ENCODE measurements around the gene FLNA. TPM values are rescaled to one million over a fixed set of nuclear protein-coding genes. Genes with fewer than 3 reads are reported as not detected.
"Not testable (repeated sequence)": the region's sequence is repeated elsewhere in the genome, so short reads cannot be mapped to it uniquely, and the experiment has no call there.

Gene FLNA
- polyA plus RNA-seq (ENCODE audit: insufficient read length in 4 of 4), result 100 to 1,000 TPM; 393 to 586 (median 423) TPM

- no peak for DNase-seq (ENCODE audit: low read depth in 4 of 4, low spot score in 3 of 4)
Observed at GRCh38 chrX:154374313-154375155, at the start of gene FLNA. TSS of gene FLNA (minus strand) at chrX:154374634. CDS start at chrX:154371245, 3,389 bp downstream.

- DNase-seq (ENCODE audit: low read depth in 4 of 4, low spot score in 3 of 4), result no peak
Observed at GRCh38 chrX:154420402-154420756, 45.9 kb upstream of the FLNA start.

- no peak for DNase-seq (ENCODE audit: low read depth in 4 of 4, low spot score in 3 of 4)
Observed at GRCh38 chrX:154419688-154420401, 45.4 kb upstream of the FLNA start.

GRCh38 chrX:154419189-154419588 lies 44.8 kb upstream of the FLNA start:
- DNase-seq (ENCODE audit: low read depth in 4 of 4, low spot score in 3 of 4), result no peak

- DNase-seq (ENCODE audit: low read depth in 4 of 4, low spot score in 3 of 4), result no peak
Observed at GRCh38 chrX:154417157-154417556, 42.7 kb upstream of the FLNA start.

GRCh38 chrX:154413142-154413541 lies 38.7 kb upstream of the FLNA start:
- no peak for DNase-seq (ENCODE audit: low read depth in 4 of 4, low spot score in 3 of 4)

- no peak for DNase-seq (ENCODE audit: low read depth in 4 of 4, low spot score in 3 of 4)
Observed at GRCh38 chrX:154412468-154412867, 38.0 kb upstream of the FLNA start.

GRCh38 chrX:154411981-154412340 lies 37.5 kb upstream of the FLNA start:
- DNase-seq (ENCODE audit: low read depth in 4 of 4, low spot score in 3 of 4), result no peak

GRCh38 chrX:154409222-154409871 lies 34.9 kb upstream of the FLNA start, which contains the start of gene DNASE1L1:
TSS of gene DNASE1L1 (minus strand) at chrX:154409254. CDS start at chrX:154405568, 3,686 bp downstream.
- DNase-seq (ENCODE audit: low read depth in 4 of 4, low spot score in 3 of 4), result no peak

GRCh38 chrX:154408659-154409221 lies 34.3 kb upstream of the FLNA start:
- no peak for DNase-seq (ENCODE audit: low read depth in 4 of 4, low spot score in 3 of 4)

GRCh38 chrX:154404625-154405192 lies 30.3 kb upstream of the FLNA start:
- no peak for DNase-seq (ENCODE audit: low read depth in 4 of 4, low spot score in 3 of 4)

GRCh38 chrX:154403858-154404257 lies 29.4 kb upstream of the FLNA start:
- no peak for DNase-seq (ENCODE audit: low read depth in 4 of 4, low spot score in 3 of 4)

GRCh38 chrX:154403192-154403591 lies 28.8 kb upstream of the FLNA start:
- DNase-seq (ENCODE audit: low read depth in 4 of 4, low spot score in 3 of 4), result no peak

- no peak for DNase-seq (ENCODE audit: low read depth in 4 of 4, low spot score in 3 of 4)
Observed at GRCh38 chrX:154402622-154403127, 28.2 kb upstream of the FLNA start.

GRCh38 chrX:154401918-154402621 lies 27.6 kb upstream of the FLNA start:
- DNase-seq (ENCODE audit: low read depth in 4 of 4, low spot score in 3 of 4), result no peak

GRCh38 chrX:154401045-154401799 lies 26.8 kb upstream of the FLNA start:
- DNase-seq (ENCODE audit: low read depth in 4 of 4, low spot score in 3 of 4), result no peak

- not testable (repeated sequence) for DNase-seq (ENCODE audit: low read depth in 4 of 4, low spot score in 3 of 4)
Observed at GRCh38 chrX:154400369-154400817, 26.0 kb upstream of the FLNA start.

GRCh38 chrX:154399527-154400368 lies 25.3 kb upstream of the FLNA start:
- no peak for DNase-seq (ENCODE audit: low read depth in 4 of 4, low spot score in 3 of 4)
